GM19438 (cell line): Measurements from ENCODE around the gene CBX4.

Experiments
- ATAC-seq: cut with Tn5 transposase; IDR thresholded peaks from one replicate; pipeline ENCODE4 v1.9.1; 2021; ENCODE audit warnings: low read depth; ENCODE audit not compliant: unreplicated experiment

Gene CBX4

GRCh38 chr17:79814974-79815835 lies 24.0 kb downstream of the CBX4 start:
- no peak for ATAC-seq

GRCh38 chr17:79814127-79814973 lies 24.9 kb downstream of the CBX4 start:
- no peak for ATAC-seq

GRCh38 chr17:79813297-79814126 lies 25.7 kb downstream of the CBX4 start:
- ATAC-seq: no peak

- ATAC-seq: no peak
Measured at GRCh38 chr17:79812353-79813258, 26.6 kb downstream of the CBX4 start.

- ATAC-seq: no peak
Measured at GRCh38 chr17:79811868-79812352, 27.3 kb downstream of the CBX4 start.

- no peak for ATAC-seq
Measured at GRCh38 chr17:79811011-79811867, 28.0 kb downstream of the CBX4 start.

- ATAC-seq: peak; percentile 75
Measured at GRCh38 chr17:79810130-79811010, 28.9 kb downstream of the CBX4 start.

GRCh38 chr17:79809530-79810129 lies 29.6 kb downstream of the CBX4 start:
- no peak for ATAC-seq

- ATAC-seq: no peak
Measured at GRCh38 chr17:79808763-79809529, 30.3 kb downstream of the CBX4 start.

GRCh38 chr17:79806863-79807720 lies 32.1 kb downstream of the CBX4 start:
- no peak for ATAC-seq

GRCh38 chr17:79806446-79806760 lies 32.8 kb downstream of the CBX4 start:
- no peak for ATAC-seq

- no peak for ATAC-seq
Measured at GRCh38 chr17:79804856-79805696, 34.2 kb downstream of the CBX4 start.

- no peak for ATAC-seq
Measured at GRCh38 chr17:79803997-79804855, 35.0 kb downstream of the CBX4 start.

GRCh38 chr17:79803421-79803996 lies 35.7 kb downstream of the CBX4 start:
- ATAC-seq: no peak
